ENCODE results near the gene MED13L.

The MED13L gene

GRCh38 chr12:116247377-116247776, 30.1 kb downstream of the MED13L start:
- TF ChIP-seq CTCF (conservative IDR thresholded peaks at IDR 0.05; ENCODE audit: low read depth, low read length), result no peak
- DNase-seq (ENCODE audit: low read depth), result peak; percentile 53

GRCh38 chr12:116246490-116247179, 30.9 kb downstream of the MED13L start:
- DNase-seq (ENCODE audit: low read depth), result no peak
- H3K4me3 ChIP-seq (ENCODE audit: low read depth, low read length), result no peak overlapping the region
- no peak for TF ChIP-seq CTCF (conservative IDR thresholded peaks at IDR 0.05; ENCODE audit: low read depth, low read length)

More at GRCh38 chr12:116247377-116247776, 30.1 kb downstream of the MED13L start:
- H3K4me3 ChIP-seq (ENCODE audit: low read depth, low read length), result no peak overlapping the region

- DNase-seq (ENCODE audit: low read depth), result no peak
- TF ChIP-seq CTCF (conservative IDR thresholded peaks at IDR 0.05; ENCODE audit: low read depth, low read length), result no peak
- H3K4me3 ChIP-seq (ENCODE audit: low read depth, low read length), result no peak overlapping the region
Measured at GRCh38 chr12:116245189-116245588, 32.3 kb downstream of the MED13L start.

- H3K4me3 ChIP-seq (ENCODE audit: low read depth, low read length), result no peak overlapping the region
- DNase-seq (ENCODE audit: low read depth), result no peak
- TF ChIP-seq CTCF (conservative IDR thresholded peaks at IDR 0.05; ENCODE audit: low read depth, low read length), result no peak
Measured at GRCh38 chr12:116244474-116245090, 32.9 kb downstream of the MED13L start.

GRCh38 chr12:116244001-116244400, 33.5 kb downstream of the MED13L start:
- no peak overlapping the region for H3K4me3 ChIP-seq (ENCODE audit: low read depth, low read length)
- DNase-seq (ENCODE audit: low read depth), result peak; percentile 66
- no peak for TF ChIP-seq CTCF (conservative IDR thresholded peaks at IDR 0.05; ENCODE audit: low read depth, low read length)

GRCh38 chr12:116242740-116243139, 34.8 kb downstream of the MED13L start:
- H3K4me3 ChIP-seq (ENCODE audit: low read depth, low read length), result no peak overlapping the region
- no peak for TF ChIP-seq CTCF (conservative IDR thresholded peaks at IDR 0.05; ENCODE audit: low read depth, low read length)
- no peak for DNase-seq (ENCODE audit: low read depth)

All from choroid plexus epithelial cell (primary cell).